ENCODE data around the gene DBI.

Gene DBI

DNA sequence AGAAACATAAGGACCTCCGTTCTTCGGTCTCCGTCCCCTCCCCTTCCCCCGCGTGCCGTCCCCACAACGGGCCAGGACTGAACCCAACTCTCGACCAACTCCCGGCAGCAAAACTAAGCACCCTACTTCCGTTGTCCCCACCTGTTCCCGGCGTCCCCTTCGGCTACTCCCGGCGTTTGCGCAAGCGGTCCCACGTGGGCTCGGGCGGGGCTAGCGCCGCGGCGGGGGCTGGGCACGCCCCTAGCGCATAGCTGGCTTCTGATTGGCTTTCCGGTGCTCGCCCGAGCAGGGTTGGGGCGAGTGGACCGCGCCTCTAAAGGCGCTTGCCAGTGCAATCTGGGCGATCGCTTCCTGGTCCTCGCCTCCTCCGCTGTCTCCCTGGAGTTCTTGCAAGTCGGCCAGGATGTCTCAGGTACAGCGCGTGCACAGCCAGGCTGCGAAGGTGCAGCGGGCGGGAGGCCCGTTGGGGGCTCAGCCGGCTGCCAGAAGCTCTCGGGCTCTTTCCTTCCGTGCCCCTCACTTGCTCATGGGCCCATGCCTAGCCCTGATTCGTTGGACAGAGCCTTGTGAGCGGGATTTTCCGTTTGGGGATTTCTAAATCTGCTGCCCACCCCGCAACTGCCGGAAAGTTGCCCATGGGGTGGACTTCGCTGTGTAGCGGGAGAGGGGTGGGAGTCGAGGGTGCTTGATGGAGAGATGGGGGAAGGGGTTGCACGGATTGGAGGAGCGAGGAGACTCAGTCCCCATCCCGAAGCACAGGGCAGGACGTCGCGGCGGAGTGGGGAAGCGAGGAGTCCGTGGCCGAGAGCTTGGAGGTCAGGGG lies at the start of gene DBI, which contains the start of gene C2orf76:
Gene DBI (plus strand): TSS at position 329 of the 823 bp plus-strand sequence. CDS start 75 bp downstream, at position 404.
Gene C2orf76 (minus strand): TSS at position 186 of the 823 bp plus-strand sequence. CDS start 26,875 bp downstream, outside the sequence.
- DNase-seq, result peak; percentile 71

DNA sequence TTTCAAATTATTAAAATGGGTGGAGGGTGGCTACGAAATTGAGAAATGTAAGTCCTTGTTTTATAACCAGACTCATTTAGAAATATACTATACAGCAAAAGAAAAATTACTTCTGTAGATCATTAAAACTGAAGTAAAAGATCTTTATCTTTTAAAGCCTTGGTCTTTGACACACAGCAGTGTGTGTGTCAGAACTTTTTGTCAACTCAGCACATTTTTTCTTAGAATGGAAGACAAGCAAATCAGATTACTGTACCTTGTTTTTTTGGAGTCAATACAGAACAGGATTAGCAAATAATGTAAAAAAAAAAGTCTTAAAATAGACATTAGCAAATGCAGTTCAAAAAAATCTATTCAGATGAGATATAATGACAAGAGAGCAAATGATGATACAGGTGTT lies 49.2 kb upstream of the DBI start:
- DNase-seq, result no peak

DNA sequence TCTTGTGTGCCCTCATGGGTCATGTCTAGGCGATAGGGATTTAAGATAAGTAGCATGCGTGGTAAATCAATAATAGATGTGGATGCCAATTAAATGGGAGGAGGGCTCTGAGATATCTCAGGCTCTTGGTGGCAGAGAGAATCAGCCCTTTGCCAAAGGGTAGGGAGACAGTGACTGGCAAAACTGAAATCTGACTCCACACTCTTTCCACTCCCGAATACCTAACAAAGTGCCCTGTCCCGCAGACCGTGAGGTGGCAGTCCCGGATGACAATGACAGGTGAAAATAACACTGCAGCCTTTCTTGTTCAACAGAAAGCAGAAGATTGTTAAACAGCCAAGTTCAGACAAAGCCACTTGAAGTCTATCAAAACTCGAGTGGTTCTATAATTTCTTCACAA lies 47.2 kb upstream of the DBI start:
- no peak for DNase-seq

DNA sequence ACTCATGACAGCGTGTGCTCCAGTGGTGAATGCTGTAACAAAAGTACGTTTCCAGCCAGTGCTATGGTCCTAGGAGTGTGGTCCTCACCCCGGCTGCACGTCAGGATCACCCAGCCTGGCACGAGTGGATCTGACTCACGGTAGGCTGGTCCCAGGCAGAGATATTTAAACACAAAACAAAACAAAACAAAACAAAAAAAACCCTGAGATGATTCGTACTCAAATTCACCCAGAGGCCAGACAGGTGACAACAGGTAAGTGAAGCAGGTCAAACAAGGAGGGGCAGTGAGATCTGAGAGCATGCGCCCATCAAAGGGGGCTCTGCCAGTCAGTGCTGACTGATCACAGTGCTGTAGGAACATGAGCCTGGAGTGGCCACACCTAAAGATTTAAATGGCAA lies 43.3 kb upstream of the DBI start:
- DNase-seq, result no peak

DNA sequence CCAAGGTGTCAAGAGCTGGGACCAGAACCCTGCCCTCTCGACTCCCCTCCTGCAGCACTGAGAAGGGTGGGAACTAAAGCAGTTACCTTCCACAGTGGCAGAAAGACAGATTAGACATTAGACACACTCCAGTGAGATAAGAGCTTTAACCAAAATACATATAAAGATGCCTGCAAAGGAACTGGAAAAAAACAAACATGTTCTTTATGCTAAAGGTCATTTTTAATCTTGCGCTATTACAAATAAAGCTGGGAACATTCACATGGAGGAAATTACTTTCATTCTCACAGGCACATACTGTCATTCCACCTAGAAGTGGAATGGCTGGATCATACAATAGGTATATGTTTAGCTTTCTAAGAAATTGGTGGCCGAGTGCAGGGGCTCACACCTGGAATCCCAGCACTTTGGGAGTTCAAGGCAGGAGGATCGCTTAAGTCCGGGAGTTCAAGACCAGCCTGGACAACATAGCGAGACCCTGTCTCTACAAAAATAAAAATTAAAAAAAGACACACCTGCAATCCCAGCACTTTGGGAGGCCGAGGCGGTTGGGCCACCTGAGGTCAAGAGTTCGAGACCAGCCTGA lies 42.0 kb upstream of the DBI start:
- no peak for DNase-seq

DNA sequence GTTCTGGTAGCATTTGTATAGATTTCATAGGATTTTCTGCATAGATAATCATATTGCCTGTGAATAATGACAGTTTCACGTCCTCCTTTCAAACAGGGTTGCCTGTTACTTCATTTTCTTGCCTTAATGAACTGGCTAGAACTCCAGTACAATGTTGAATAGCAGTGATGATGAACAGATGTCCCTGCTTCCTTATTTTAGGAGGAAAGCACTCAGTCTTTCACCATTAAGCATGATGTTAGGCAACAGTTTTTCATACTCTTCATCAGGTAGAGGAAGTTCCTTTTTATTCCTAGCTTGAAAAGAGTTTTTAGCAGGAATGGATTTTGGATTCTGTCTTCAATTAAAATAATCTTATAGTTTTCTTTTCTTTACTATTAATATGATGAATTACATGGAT lies 39.8 kb upstream of the DBI start:
- no peak for DNase-seq

DNA sequence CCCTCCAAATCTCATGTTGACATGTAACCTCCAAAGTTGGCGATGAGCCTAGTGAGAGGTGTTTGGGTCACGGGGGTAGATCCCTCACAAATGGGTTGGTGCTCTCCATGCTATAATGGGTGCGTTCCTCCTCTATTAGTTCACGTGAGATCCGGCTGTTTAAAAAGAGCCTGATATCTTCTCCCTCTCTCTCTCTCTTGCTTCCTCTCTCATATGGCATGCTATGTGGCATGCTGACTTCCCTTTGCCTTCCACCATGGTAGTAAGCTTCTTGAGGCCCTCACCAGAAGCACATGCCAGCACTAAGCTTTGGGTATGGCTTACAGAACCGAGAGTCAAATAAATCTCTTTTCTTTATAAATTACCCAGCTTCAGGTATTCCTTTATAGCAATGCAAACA lies 39.3 kb upstream of the DBI start:
- no peak for DNase-seq

DNA sequence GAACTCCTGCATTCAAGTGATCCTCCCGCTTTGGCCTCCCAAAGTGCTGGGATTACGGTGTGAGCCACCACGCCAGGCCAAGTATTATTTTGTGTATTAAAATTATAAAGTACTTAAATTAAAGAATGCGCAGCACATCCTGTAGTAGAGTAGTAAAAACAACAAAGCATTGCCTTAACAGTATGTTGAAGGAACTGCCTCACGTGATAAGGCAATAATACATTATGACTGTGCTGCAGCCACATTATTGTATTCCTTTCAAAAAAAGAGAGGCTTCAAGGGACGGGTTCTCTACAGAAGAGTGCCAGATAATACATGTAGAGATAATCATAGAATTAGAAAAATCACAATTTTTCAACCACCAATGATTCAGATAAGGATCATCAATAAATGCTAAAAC lies 33.8 kb upstream of the DBI start:
- DNase-seq, result no peak

DNA sequence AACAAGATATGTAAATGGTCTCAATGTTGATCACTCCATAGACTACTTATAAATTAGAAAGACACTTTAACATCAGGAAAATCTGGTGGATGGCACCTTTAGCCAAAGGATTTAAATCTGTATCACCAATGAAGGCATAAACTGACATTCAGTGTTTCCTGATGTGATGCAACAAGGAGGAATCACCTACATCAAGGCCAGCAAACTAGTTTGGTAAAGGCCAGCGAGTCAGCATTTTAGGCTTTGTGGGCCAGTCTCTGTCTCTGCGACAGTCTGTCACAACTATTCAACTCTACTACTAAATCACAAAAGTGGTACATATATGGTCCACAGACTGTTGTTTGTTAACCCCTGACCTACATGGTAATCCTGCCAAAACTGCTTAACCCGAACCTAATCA lies 33.4 kb upstream of the DBI start:
- no peak for DNase-seq

DNA sequence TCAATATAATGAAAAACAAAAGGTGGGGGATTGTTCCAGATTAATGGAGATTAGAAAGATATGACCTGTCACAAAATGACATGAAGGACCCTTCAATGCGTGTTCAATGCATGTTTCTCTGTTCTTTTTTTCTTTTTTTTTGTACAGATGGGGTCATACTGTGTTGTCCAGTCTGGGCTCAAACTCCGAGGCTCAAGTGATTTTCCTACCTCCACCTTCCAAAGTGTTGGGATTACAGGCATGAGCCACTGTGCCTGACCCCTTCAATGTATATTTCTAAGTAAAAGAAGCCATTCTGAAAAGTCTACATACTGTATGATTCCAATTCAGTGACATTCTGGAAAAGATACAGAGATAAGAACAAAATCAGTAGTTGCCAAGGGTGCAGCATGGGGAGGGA lies 32.9 kb upstream of the DBI start:
- no peak for DNase-seq

DNA sequence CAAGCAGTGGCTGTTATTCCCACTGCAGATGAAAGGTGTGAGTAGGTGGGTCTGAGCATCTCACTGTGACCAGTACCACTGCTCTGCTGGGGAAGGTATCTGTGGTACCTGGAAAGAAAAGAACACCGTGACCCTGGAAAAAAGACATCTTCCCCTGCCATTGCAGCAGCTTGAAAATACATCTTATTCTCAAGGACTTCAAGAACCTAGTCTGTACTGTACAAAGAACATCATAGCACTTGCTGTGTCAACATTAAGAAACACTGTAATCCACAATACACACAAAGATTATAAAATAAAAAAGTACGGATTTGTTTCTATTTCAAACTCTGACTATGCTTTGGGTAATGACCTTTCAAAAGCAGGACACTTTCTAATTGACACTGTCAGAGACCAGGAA lies 29.0 kb upstream of the DBI start:
- DNase-seq, result no peak

DNA sequence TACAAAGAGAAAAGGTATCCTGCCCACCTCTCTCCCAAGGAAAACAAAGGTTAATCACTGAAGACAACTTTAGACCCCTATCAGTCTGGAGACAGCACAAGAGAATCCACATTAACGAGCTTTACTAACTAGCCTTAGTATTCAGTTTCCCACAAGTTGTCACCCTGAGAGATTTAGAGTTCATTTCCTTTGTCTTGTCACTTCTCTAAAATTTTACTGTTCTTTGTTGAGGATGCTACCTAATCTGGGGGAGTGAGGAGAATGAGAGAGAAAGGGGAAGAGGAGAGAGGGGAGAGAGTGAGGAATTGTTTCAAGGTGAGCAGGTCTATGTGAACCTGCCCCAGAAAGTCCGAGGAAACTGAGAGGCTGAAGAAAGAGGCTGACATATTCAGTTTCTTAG lies 28.5 kb upstream of the DBI start:
- DNase-seq, result no peak

DNA sequence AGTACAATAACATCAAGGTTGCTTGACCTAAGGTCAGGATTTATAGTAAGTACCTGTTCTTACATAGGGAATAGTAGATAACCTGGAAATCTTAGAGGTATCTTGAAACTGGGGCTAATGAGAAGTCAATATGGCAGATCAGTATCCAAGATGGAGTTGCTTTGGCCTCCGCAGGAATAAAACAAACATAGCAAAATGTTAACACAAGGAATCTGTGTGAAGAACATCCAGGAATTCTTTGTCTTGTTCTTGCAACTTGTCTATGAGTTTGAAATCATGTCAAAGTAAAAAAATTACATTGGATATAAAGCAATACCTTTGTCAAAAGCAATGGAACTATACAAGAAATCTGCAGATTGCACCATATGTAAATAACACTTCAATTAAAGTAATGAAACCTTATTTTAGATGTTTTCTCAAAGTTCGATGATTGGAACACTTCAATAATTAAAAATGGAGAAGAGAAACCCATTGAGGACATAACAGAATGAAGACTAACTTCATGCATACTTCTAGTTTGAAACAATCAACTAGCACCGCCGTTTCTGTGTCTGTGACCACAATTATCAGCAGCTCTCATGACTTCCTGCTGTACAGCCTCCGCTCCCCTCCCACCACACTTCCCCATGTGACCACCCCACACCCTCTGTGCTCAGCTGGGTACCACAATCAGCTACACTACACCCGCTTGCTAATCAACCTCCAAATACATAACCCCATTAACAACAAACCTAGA lies 27.8 kb upstream of the DBI start:
- no peak for DNase-seq

DNA sequence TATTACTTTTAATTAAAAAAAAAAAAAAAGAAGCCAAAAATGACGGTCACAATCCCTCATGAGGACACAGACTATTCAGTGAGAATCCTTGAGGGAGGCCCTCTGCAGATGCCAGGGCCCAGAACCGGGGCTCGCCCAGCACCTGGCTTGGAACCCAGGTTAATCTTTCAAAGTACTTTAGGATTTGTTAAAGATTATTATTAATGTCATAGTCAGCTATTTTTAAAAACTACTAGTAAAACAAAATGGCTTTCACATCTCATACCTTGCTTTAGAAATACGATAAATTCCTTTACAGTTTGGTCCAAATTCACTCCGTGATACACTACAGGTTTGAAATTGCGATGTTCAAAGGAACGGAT lies 27.2 kb upstream of the DBI start:
- no peak for DNase-seq

DNA sequence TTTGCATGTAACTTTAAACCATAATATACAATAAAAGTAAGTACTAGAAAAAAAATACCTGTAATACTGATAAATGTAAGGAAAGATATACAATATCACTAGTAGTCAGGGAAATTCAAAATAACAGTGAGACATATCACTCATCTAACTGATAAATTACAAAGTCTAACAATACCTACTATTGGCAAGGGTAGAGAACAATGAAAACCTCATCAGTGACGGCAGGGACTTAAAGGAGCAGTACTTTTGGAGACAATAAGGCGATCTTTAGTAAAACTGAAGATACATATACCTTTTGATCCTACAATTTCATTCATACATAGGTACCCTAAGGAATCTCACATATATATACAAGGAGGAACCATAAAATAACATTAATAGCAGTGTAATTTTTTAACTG lies 25.1 kb upstream of the DBI start:
- no peak for DNase-seq

DNA sequence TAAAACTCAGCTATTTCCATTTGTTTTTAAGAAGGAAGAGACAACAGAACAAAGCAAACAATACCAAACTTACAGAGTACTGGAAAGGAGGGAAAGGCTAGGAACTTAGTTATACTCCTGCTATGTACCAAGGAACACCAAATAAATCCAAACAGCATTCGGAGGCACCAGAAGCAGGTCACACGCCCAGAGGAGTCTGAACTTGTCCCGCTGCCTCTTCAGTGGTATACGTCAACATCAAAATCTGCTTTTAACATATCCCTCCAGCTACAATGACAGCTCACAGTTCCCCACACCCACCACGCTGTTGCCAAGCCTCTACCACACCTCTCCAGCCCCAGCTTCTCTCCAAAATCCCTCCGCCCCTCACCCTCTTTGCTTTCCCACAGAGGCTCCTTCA lies 17.5 kb upstream of the DBI start:
- DNase-seq, result no peak

DNA sequence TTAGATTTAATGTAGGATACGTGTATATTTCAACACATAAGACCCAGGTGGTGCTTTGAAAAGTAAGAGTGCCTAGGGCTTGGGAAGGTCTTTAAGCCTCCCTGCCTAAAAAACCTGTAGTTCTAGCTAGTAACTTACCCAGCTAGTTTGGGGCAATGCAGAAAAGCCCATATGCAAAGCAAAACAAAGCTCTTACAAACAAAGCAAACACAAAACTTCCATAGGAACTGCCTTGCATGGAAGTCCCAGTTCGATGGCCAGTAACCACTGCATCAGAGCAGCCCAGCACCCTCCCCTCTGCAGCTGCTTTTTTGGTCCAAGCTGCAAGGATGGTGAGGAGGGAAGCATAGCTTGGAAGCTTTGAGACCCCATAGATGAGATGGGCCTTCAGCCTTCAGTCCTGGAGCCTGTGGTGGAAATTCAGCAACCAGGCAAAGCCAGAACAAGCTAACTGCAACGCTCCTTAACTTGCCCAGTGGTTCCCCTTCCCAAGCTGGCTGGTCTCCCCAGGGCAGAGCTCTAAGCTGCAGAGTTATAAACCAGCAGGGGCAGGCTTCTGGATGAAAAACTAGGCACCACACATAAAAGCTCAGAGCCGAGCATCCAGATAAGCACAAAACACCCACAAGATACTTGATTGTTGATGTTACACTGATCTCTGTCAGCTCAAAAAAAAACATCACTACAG lies 16.3 kb upstream of the DBI start:
- no peak for DNase-seq

DNA sequence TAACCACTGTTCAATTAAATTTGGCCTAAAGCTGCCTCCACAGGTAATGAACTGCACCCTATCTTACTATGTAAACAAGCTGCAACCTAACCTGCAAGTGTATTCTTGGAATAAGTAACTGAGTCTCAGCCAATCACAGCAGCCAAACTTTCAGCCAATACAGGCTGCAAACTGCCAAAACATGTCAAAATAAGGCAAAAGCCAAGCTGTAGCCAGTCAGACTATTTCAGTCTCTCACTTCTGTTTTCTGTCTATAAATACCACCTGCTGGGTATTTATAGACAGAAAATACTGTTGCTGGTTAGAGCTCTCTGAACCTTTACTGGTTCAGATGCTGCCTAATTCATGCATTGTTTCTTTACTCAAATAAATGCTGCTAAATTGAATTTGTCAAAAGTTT lies 14.4 kb upstream of the DBI start:
- no peak for DNase-seq

DNA sequence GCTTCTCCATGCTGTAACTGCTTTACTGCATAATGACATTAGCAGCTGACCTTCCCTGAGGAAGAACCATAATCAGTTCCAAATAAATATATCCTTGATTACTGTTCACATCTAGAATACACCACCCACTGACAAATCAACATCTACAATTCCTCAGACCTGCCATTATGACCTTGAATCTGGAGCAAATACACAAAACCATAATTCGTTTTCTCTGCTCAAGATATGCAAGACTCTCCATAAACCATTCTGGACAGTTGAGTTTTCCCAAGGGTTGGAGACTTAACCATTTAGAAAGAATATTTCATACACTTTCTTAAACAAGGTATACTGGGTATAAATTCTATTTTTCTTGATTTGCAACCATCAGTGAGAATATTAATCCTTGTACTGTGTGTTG lies 11.9 kb upstream of the DBI start:
- DNase-seq, result no peak

DNA sequence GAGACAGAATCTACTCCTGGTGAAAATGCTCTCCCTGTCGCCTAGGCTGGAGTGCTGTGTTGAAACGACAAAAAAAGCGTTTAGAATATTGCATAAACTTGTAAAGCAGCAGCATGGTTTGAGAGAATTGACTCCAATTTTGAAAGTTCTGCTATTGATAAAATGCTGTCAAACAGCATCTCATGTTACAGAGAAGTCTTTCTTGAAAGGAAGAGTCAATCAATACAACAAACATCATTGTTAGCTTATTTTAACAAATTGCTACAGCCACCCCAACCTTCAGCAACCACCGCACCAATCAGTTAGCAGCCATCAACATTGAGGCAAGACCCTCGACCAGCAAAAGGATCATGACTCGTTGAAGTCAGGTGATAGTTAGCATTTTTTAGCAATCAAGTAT lies 7.0 kb upstream of the DBI start:
- no peak for DNase-seq

DNA sequence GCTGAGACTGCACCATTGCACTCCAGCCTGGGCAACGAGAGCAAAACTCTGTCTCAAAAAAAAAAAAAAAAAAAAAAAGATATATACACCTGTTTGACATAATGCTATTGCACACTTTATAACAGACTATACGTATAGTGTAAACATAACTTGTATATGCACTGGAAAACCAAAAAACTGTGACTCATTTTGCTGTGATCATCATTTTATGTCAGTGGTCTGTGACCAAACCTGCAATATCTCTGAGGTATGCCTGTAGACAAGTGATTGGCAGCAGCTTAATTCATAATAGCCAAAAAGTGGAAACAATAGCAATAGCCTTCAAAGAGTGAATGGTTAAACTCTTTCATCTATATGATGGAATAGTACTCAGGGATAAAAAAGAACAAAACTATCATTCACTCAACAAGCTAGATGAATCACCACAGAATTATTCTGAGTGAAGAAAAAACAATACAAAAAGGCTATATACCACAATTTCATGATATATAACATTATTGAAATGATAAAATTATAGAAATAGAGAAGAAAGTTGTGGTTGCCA lies 6.3 kb upstream of the DBI start:
- DNase-seq, result no peak

DNA sequence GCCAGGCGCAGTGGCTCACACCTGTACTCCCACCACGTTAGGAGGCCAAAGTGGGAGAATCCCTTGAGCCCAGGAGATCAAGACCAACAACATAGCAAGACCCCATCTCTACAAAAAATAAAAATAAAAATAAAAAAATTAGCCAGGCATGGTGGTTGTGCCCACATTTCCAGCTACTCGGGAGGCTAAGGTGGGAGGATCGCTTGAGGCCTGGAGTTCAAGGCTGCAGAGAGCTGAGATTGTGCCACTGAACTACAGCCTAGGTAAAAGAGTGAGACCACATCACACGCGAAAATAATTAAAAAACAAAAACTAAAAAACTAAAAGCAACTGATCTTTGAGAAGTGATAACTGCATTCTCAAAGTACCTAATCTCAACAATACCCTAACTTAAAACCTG lies 2.0 kb upstream of the DBI start:
- DNase-seq, result no peak

DNA sequence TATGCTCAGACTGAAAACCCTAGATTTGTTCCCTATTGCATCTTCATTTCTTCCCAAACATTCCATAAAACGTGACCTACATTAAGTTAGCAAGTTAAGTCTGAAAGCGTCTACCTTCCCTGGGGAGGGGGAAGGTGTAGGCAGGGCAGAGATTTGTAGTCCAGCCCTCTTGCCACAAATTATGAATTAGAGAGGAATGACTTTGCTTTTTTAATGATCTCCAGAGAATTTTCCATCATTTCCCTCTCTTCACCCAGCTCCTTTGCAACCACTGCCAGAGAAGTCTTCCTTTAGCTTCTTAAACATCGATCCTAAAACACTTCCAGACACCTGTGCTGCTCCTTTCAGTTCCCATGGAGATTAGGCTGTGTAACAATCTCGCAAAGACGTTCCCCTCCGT lies 1.3 kb upstream of the DBI start:
- no peak for DNase-seq

Measured in DMS79 (cell line).